ENCODE data around the gene KLF16.

Gene KLF16

DNA sequence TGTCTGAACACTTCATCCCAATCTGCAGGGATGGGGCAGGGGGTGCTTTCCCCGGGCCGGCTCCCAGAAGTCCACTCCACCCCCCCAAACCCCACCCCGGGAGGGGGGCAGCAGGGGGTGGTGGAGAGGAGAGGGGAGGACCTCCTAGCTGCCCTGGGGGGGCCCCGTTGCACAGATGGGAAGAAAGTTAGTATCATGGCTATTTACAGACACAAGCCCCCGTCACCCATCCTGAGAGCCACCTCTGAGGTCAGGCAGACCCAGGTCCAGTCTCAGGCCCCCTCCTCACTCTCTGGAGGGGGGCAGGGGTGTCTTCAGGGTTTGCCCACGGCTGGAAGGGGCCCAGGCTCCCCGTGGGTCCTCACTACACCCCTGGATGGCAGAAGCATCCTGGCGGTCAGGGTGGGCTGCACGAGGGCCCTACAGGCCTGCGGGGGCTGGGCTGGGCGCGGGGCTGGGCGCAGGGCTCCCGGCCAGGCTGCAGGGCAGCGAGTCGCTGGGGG lies 9.3 kb downstream of the KLF16 start:
- DNase-seq, result no peak

DNA sequence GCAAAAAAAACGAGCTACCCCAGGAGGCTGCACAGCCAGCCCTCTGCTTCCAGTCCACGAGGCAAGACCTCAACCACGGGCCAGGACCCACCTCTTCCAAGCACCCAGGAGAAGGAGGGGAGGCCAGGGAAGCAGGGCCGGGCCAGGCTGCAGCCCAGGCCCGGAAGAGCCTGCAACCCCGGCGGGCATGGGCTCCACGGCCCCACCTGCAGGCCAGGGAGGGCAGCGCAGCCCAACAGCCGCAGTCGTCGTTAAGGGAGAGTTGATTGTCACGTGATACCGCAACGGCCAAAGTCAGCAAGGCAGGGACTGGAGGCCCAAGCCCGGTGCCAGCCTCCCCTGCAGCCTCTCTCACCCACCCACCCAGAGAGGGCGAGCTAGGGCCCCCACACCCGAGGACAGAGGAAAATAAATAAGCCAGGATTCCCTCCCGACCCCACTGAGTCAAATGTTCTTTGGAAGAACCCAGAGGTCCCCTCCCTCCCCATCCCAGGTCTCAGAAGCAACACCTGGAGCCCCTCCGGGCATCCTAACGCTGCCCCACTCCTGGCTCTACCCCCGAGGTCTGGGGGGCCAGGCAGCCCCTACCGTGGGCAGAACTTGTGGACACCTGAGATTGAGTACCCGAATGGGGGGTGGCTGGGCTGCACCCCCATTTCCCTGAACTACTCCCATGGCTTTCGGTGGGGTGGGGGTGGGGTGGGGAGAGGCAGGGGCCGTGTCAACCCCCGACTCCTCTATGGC lies 9.9 kb downstream of the KLF16 start:
- peak; percentile 93 for DNase-seq

DNA sequence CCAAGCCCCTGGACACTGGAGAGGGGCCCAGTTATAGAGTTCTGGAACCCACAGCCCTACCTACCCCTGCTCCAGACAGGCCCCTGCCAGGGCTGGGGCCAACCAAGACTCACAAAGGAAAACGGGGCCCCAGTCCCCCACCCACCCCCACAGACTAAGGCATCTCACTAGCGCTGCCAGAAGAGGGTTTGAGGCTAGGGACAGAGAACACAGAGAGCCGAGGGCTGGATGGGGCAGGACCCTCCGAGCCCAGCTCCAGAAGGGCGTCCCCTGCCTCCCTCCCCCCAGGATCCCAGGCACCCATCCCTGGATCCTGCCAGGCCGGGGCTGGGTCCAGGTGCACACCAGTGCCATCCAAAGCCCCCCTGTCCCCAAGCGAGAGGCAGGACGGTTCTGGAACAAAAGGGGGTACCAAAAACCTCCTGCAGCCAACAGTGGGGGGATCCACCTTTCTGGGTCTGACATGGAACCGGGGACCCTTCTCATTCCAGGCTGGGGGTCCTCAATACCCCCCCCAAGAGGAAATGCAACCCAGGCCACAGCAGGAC lies 10.7 kb downstream of the KLF16 start:
- no peak for DNase-seq

DNA sequence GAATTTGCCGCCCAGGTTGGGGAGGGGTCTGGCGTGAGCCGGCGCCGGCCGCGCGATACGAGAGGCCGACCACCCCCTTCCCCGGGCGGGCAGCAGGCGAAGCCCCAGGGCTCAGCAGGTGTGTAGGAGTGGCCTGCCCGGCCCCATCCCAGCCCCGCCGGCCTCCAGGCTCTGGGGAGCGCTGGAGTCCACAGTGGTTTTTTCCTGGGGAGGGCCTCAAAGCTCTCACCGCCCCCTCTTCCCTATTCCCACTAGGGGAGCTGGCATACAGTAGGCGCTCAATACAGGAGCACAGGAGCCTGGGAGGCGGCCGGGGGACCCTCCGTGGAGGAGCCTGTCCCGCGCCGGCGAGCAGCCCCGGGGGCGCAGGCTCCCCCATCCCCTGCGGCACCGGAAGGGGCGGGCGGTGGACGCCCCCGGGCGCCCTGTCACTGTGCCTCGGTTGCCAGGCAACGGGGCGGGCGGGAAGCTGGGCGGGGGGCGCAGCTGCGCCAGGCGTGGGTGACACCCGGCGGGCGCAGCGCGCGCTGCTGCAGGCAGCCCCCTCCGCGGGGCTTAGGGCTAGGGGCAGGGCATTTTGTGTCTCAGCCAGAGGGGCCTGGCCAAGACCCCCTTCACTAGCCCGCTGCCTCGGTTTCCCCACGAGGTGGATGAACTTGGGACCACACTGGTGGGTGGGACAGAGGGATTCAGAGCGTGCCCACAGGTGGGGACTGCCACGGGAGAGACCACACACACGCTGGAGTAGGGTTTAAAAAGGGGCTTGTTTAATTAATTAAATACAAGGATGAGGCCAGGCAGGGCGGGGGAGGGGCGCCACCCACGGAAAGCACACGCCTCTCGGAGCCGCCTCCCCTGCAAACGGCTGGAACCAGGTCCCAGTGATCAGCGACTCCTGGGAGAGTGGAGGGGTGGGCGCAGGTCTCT lies 11.5 kb downstream of the KLF16 start:
- DNase-seq, result peak; percentile 81

DNA sequence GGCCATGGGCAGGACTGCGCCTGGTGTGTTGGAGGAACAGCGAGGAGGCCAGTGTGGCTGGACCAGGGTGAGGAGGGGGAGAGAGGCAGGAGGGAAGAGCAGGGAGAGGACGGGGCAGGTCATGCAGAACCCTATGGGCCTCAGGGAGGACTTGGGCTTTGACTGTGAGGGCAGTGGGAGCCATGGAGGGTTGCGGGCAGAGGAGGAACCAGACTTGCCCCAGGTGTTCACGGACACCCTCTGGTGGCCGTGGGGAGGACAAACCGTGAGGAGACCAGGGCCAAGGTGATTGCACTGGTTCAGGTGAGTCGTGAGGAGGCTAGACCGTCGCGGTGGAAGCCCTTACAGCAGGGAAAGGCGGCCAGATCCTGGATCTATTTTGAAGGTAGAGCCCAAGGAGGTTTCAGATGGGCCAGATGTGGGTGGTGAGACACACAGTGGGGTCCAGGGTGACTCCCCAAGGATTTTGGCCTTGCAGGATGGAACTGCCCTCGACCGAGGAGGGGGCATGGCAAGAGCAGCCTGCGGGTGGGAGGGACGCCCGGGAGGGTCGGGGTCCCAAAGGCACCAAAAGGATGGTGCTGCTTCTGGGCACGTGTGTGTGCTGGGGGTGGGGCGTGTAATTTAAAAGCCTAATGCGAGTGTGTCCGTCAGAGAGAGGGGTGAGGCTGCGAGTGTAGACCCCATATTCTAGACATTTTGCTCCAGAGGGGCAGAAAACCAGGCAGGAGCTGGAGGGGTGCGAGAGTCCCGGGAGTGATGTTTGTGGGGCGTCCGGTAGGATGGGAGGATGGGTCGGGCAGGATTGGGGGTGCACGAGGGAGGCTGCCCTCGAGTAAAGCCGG lies 12.3 kb downstream of the KLF16 start:
- DNase-seq, result no peak

DNA sequence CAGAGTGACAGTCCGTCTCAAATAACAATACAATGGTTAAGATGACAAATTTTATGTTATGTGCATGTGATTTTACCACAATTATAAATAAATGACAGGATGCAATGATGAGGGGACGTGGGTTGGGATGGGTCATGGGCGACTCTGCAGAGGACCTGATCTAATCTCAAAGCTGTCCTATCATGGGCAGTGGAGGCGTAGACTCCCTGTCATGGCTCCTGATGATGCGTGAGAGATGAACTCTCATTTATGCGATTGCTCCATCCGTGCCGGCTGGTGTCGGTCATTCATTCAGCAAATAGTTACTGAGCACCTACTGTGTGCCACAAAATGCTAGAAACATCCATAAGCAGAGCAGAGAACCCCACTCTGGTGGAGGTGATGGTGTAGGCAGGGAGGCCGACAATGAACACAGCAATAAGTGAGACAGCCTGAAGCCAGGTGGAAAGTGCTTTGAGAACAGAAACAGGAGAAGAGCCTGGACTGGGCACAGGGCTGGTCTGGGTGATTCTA lies 13.4 kb downstream of the KLF16 start:
- DNase-seq, result no peak

DNA sequence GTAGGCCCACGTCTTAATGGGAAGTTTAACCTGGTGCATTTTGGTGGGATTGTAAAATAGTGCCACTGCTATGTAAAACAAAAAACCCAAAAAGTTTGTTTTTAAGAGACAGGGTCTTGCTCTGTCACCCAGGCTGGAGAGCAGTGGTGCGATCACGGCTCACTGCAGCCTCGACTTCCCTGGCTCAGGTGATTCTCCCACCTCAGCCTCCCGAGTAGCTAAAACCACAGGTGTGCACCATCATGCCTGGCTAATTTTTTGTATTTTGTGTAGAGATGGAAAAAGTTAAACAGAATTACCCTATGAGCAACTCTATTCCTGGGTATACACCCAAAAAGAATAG lies 14.3 kb downstream of the KLF16 start:
- no peak for DNase-seq

DNA sequence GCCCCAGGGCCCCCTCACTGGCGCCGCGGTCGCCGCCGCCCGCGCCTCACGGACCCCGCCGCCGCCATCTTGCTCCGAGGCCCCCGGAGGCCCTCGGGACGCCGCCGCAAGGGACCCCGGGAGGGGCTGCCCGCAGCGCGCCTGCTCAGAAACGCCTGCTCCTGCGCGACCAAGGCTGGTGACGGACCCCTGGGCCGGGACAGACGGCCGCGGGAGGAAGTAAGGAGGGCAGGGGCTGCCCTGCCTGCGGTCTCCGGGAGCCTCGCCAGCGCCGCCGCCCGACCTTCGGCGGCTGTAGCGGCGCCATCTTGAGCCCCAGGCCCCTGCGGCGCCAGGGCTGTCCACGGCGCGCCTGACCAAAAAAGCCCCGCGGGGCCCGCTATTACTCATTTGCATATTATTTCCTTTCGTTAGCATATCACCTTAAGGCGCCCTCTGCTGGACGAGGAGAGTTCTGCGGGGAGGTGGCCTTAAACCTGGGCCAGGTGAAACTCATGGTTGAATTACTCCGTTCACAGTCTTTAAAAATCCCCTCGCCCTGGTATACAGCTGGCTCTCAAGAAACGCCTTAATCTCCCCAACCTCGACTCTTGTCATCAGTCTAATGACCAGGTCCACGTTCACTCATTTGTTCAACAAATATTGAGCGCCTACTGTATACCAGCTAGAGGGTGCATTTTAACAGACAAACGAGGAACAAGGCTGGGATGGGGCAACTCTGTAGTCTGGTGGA lies 14.8 kb downstream of the KLF16 start, which contains the start of gene REXO1:
Gene REXO1 (minus strand): TSS at position 85 of the 733 bp plus-strand sequence. CDS start 125 bp downstream, outside the sequence.
- DNase-seq, result peak; percentile 99

DNA sequence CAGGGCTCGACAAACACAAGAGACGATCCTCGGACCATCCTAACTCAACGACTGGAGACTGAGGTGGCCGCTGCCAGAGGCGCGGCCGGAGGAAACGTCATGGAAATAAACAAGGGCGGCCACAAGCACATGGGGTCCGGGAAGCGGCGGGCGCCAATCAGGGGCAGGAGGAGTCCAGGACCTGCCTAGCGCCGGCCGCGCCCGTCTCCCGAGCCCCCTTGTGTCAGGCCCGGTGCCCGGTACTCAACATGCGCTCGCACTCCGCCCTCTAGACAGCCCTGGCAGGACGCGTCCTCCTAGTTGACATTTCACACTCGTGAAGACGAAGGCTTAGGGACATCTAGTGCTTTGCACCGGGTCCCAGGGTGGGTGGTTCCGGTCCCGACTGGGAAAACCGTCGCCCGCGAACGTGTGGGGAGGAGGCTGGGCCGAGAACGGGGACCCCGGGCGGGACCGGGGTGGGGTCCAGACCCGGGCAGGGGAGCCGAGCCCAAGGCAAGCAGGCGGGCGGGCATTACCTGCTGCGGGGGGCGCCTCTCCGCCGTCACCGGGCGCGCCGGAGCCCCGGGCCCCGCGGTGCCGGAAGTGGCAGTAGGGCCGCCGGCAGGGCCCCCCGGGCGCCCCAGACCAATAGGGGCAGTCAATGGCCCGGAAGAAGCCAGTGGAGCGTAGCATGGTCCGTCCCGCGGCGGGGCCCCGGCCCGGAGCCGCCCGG lies 15.5 kb downstream of the KLF16 start:
- DNase-seq, result peak; percentile 75

DNA sequence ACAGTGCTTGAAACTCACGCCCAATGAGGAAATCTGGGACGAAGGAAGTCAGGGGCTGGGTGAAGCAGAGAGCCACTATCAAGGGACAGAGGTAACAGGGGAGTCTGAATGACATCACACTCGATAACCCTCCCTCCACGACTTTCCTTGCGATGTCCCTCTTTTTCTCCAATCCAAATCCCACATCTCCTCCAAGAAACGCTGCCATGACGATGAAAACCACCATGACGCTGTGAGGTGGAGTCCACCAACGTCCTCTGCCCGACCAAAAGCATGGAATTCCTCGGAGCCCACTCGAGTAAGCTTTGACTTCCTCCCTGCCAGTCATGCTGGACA lies 16.1 kb downstream of the KLF16 start:
- no peak for DNase-seq

DNA sequence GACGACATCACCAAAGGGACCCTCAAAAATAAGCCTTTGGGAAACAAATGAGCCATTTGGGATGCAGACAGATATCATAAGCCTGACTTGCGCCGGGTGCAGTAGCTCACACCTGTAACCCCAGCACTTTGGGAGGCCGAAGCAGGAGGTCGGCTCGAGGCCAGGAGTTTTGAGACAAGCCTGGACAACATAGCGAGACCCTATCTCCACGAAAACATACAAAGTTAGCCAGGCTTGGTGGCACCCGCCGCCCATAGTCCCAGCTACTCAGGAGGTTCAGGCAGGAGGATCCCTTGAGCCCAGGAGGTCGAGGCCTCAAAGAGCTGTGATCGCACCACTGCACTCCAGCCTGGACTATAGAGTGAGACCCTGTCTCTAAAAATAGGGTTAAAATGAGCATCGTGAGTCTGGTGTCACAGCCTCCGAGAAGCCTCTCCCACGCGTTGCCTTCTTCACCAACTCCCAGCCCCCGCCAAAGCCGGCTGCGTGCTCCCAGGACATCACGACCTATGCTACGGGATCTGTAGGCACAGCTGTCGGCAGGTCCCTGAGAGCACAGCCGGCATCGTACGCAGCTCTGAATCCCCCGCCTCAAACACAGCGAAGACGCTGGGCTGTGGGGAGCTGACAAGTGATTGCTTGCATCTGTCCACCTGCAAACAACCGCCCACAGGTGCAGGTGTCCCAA lies 16.7 kb downstream of the KLF16 start:
- DNase-seq, result no peak

DNA sequence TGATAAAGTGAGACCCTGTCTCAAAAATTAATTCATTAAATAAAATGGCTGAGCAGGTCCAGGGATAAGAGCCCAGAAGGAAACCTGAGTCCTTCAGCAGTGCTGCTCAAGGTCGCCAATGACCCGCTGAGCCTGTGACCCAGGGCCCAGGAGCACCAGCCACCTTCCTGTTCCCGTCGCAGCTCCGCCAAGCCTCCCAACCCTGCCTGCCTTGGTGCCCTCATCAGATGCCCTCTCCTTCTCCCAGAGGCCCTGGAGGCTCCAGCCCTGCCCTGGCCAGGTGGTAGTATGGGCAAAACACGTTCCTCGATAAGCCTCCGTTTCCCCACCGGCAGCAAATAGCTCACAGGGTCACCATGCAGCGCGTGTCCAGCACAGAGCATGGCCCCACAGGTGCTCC lies 17.7 kb downstream of the KLF16 start:
- DNase-seq, result no peak

DNA sequence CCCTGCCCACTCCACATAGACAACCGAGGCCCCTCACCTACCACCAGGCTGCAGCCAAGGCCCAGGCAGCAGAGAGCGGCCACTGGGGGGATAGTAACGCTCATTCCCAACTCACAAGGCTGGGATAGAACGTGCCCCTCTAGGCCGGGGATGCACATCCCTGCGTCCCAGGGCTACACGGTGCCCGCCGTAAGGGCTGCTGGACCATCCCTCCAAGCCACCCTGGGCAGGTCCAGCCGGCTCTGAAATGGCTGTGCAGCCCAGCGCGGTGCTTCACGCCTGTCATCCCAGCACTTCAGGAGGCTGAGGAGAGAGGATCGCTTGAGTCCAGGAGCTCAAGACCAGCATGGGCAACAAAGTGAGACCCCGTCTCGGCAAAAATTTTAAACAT lies 18.3 kb downstream of the KLF16 start:
- DNase-seq, result no peak

DNA sequence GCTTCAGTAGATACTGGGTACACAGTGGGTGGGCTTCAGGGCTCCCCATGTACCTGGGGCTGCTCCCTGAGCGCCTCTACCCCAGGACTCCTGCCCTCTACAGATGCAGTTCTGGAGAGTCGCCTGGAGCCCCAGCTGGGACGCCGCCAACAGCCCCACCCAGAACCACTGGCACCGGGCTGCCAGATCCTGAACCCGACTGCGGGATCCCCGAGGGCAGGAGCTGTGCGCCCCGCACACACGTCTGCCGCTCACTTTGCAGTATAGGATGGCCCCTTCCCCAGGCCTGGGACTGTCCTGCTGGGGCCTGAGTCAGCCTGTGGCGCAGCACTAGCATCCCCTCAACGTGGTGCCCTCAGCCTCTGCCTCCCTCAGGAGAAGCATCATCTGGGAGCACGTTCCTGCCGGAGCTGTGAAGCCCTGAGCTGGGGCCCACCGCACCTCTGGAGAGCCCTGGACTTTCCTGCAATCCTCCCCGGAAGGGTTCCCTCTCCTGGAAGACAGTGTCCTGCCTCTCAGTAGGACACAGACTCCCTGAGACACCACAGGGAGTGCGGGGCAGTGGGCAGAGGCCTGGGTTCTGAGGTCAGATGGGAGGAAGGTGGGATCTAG lies 18.8 kb downstream of the KLF16 start:
- DNase-seq, result no peak

DNA sequence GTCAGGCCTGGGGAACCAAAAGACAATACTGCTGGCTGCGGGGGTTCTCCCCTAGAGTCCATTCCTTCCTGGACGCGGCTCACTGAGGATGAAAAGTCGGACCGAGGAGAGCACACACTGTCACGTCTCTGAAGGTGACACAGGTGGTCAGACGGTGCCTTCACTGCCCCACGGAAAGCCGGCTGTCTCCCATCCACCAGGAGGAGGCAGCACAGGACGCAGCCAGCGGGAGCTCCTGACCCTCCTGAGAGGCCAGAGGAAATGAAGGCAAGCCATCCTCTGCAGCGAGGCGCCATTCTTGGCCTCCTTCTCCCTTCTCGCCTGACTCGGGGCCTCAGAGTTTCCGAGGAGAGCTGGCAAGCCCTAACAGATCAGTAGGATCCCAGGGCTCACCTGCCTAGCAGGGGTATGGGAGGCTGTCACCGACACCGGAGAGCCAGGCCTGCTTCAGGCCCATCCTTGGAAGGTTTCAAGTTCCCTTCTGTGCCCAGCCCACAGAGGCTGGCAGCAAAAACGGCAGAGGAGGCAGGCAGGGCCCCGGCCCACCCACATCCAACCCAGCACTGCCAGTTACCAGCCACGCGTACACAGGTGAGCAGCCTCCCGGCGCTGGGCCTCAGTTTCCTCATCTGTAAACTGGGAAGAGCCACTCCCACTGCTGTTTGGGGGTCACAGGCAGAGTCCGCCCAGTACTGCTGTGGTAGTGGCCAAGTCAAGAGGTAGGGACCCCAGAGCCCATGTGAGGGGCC lies 19.6 kb downstream of the KLF16 start:
- DNase-seq, result no peak

DNA sequence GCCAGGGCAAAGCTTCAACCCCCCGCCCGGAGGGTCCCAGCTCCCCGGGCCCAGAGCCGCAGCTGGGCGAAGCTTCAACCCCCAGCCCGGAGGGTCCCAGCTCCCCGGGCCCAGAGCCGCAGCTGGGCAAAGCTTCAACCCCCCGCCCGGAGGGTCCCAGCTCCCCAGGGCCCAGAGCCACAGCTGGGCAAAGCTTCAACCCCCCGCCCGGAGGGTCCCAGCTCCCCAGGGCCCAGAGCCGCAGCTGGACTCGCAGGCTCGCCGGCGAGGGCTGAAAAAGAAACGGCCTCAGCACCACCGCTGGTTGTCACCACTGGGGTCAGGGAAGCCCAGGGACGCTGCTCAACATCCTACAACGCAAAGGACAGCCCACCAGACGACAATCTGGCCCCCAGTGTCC lies 20.3 kb downstream of the KLF16 start:
- no peak for DNase-seq

DNA sequence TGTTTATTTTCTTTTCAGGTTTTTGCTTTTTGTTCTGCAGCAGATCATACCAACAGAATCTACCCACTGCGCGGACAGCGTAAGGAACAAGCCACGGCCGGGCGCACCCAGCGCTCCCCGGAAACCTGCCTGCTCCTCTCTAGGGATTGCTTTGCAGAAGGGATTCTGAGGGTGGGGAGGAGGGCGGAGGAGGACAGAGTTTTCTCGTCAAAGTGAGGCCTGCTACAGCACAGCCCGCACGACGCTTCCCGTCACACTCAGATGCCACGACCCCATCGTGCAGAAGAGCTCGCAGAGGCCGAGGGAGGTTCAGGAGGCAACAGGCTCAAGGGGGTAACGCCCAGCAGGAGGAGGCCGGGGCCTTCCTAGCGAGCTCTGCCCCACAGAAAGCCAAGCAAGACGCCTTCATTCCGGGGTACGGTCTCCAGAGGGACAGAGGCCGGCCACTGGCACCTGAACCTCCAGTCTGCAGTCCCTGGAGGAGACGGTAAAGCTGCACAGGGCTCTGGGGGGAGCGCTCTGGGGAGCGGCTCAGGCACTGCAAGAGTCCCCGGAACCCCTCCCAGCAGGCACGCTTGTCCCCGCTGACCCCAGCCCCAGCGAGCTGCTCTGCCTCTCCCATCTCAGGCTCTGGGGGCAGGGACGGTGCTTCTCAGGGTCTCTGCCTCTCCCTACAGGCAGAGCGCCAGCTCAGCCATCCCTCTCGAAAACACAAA lies 22.0 kb downstream of the KLF16 start:
- DNase-seq, result no peak

DNA sequence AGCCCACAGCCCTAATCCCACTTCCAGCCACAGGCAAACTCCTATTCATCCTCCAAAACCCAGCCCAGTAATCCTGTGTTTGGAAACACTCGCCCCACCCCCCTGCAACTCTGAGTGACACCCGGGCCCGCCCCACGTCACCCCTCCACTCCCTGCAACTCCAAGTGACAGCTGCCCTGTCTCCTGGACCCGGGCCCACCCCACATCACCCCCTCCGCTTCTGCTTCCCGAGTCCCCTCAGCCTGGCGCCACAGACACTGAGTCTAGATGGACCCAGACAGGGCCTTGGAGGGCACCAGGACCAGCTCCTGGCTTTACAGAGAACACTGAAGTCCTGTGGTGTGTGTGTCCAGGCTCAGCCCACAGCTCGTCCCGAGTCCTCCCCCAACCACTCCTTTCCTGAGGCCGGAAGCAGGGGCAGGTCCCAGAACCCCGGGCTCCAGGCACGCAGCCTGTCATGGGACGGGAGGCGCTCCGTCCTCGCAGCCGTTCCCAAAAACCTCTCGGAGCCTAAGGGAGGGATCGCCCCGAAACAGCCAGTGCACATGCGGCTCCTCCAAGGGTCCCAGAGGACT lies 22.8 kb downstream of the KLF16 start:
- DNase-seq, result no peak

Data from activated effector memory CD4-positive, alpha-beta T cell treated with anti-CD3 and anti-CD28 coated beads, Interleukin-2, amount 50 U/mL, for 16 hours (primary cell).